HG03095 (cell line): ENCODE measurements around the gene LEF1.
"Not testable (repeated sequence)": the region's sequence is repeated elsewhere in the genome, so short reads cannot be mapped to it uniquely, and the experiment has no call there.

Experiments
- ATAC-seq: cut with Tn5 transposase; IDR thresholded peaks from one replicate; pipeline ENCODE4 v1.9.1; 2021; ENCODE audit warnings: moderate library complexity; ENCODE audit not compliant: unreplicated experiment

Gene LEF1

GRCh38 chr4:108037884-108038283 is 130.8 kb downstream of the LEF1 start:
- ATAC-seq: no peak

DNA sequence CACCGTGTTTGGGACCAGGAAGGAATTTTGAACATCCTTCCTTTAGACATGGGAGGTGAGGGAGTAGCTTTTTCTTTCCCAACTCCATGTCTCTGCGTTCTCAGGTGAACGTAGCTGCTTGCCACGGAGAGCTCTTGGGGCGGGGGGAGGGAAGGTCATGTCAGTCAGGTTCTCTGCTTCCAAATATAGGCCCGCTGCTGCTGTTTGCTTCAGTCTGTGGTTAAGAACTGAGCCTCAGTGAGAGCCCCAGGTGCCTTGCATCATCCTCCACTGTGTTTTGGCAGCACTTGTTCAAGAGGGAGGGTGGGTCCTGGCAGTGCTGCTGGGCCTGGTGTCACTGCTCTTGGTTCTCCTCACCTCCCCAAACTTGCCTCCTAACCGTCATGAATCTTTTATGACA is 132.5 kb downstream of the LEF1 start:
- peak; percentile 96 for ATAC-seq

DNA sequence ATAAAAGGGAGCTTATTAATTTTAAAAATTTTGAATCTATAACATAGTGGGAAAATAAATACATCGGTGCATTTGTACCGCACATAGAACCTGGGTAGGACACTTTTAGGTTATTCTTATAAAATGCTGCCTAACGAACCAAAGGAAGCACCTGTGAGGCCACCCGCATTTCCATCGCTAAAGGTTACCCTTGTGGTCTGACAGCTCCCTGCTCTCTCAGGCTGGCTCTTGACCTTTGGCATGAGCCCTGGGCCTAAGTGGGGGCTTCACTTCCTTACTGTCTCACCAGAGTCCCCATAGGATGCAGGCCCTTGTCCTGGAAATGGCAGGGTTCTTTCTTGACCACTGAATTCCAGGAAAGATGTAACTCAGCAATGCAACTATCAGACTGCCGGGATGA is 133.0 kb downstream of the LEF1 start:
- peak; percentile 21 for ATAC-seq

DNA sequence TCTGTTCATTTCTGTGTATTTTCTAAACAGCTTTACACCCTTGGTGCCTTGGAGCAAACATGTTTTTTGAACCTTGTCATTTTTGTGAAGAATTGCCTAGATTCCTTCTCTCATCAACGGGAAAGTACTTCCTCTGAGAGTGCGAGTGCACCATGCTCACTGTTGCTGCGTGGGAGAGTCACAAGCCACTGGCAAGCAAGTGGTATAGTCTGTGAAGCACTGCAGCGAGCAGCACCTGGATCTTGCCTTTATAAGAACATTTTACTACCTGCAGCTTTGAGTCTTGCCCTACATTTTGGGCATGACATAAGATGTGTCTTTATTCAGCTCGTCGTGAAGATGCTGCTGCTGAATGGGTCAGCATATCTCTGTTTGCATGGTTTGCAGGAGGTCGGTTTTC is 134.2 kb downstream of the LEF1 start:
- ATAC-seq: no peak

DNA sequence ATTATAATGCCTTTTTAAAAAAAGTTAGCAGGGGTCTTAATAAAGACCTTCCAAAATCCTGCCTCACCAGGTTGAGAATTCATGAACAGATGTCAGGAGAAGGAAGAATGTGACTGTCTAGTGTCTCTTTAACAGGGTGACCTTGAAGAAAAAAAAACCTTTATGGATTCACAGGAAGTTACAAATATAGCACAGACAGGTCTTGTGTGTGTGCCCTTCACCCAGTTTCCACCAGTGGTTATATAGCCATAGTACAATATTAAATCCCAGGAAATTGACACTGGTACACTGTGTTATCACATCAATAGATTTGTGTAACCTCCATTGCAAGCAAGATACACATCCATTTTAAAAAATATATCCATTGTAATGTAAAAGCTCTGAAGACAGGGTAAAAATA is 135.4 kb downstream of the LEF1 start:
- no peak for ATAC-seq

GRCh38 chr4:108031427-108032083 is 137.2 kb downstream of the LEF1 start:
- ATAC-seq: no peak

GRCh38 chr4:108030332-108030731 is 138.4 kb downstream of the LEF1 start:
- peak; percentile 96 for ATAC-seq

GRCh38 chr4:108029731-108030130 is 139.0 kb downstream of the LEF1 start:
- ATAC-seq: no peak

- no peak for ATAC-seq
Measured at GRCh38 chr4:108029016-108029720, 139.6 kb downstream of the LEF1 start.

GRCh38 chr4:108024878-108025165 is 143.9 kb downstream of the LEF1 start:
- no peak for ATAC-seq

GRCh38 chr4:108024085-108024877 is 144.5 kb downstream of the LEF1 start:
- ATAC-seq: no peak

GRCh38 chr4:108018884-108019187 is 149.9 kb downstream of the LEF1 start:
- no peak for ATAC-seq

DNA sequence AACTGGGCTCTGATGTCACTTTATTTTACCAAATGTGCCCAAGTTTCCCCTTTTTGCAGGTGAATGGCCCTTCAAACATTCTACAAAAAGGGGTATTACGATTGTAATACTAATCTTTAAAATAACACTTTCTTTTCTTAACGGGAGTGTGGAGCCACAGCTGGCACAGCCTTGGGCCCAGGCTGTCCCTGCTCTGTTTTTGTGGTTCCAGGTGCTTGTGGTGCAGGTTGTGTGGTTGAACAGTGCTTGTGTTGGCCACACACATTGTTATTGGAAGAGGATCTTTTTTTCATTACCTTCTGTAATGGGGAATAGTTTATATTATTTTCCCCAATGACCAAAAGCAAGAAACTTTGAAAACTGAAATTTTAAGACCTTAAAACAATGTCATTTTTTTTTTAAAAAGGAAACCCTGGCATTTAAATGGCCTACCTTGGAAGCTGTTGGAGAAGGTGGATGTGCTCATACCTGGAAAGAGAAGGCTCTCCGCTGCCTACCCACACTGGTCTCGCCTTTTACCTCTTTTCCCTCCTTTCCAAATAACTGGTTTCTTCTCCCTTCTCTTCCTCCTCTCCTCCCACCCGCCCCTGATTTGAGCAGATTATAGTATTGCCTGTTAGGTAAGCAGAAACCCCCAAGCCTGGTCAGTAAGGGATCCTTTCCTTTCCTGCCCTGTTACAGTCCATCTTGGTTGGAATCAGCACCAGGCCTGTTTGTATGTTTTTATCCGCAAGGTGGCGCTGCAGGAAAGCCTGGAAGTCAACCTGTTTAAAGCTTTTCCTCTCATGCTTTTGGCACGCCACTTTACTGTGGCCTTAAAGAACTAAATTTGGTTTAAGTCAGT is 150.5 kb downstream of the LEF1 start:
- ATAC-seq: peak; percentile 77

DNA sequence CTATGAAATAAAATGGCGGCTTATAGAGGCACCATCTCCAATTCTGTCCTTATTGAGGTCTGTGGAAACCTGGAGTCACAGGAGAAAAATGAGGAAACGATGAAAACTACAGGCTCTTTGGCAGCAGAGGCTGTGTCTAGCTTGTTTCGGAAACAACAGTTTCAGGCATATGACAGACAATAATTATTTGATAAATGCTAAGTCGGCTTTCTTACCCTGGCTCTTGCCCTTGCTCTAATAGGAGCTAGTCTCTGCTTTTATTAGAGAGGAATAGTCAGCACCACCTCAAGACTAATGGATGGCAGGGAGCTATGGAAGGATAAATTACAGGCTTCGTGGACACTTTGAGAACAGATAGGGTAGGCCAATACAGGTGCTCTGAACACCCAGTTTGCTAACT is 154.8 kb downstream of the LEF1 start:
- ATAC-seq: no peak

GRCh38 chr4:108013327-108013726 is 155.4 kb downstream of the LEF1 start:
- ATAC-seq: no peak

DNA sequence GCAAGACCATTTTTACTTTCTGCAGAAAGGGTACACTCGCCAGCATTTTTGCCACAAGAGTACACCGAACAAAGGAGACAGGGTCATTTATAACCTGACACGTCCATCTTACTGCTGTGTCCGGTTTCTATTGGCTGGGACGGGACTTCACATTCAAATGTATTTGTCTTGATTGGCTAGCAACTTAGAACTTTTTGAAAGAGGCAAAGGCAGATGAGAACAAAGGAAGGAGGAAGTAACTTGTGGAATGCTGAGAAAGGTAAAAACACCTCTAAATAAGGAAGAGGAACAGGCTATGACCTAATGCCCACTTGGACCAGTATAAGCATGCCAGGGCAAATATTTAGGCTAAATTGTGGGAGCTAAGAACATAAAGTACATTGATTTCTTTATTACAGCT is 156.3 kb downstream of the LEF1 start:
- ATAC-seq: not testable (repeated sequence)

- no peak for ATAC-seq
Measured at GRCh38 chr4:108010167-108010566, 158.6 kb downstream of the LEF1 start.

GRCh38 chr4:108008721-108009120 is 160.0 kb downstream of the LEF1 start:
- ATAC-seq: no peak

DNA sequence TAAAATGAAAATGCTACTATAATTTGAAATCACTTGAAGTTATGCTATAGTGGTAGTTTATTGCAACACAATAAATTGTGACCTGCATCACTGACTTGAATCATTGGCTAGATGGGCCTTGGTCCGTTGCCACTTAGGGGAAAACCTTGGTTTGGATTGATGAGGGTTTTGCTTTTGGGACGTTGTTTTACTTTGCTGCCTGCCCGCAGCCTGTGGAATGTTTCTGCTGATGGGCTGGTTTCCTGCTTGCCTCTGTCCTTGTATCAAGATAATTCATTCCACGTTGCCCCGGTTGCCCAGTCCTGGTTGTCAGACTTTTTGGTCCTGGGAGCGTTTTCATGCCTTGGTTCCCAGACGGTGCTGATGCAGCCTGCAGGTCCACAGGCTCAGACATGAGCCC is 160.7 kb downstream of the LEF1 start:
- ATAC-seq: no peak

DNA sequence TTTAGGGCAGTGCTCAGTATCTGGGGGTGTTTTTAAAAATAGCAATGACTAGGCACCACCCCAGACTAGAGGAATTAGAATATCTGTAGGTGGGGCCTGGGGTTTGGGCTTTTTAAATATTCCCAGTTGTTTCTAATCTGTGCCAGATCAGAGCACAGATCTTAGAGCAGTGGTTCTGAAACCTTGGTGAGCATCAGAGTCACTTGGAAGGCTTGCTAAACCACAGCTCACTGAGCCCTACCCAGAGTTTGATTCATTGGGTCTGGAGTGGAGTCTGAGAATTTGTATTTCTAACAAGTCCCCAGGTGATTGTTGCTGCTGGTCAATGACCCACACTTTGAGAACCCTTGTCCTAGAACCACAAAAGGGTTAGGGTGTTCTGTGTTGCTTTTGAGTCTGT is 162.4 kb downstream of the LEF1 start:
- no peak for ATAC-seq

DNA sequence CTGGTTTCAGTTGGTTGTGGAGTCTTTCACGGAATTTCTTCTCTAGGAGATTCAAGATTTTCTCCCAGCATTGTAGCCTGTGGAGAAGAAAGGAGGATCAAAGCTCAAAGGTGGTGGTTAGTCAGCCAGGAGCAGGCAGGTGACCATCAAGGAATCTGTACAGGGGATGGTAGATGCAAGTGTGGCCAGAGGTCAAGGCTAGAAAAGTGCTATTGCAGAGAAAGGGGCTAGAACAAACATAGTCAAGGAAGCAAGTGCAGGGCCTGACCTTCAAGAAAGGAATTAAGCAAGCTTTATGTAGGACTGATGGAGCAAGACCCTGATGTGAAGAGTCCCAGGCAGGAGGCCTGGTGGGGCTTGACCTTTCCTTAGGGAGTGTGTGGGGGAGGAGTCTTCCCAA is 162.9 kb downstream of the LEF1 start:
- ATAC-seq: no peak
